ENCODE results near the gene CHRNG. TPM values are rescaled to one million over a fixed set of nuclear protein-coding genes. Genes with fewer than 3 reads are reported as not detected.

The CHRNG gene
- total RNA-seq, 1 donor from 2014 or later, result not detected

DNA sequence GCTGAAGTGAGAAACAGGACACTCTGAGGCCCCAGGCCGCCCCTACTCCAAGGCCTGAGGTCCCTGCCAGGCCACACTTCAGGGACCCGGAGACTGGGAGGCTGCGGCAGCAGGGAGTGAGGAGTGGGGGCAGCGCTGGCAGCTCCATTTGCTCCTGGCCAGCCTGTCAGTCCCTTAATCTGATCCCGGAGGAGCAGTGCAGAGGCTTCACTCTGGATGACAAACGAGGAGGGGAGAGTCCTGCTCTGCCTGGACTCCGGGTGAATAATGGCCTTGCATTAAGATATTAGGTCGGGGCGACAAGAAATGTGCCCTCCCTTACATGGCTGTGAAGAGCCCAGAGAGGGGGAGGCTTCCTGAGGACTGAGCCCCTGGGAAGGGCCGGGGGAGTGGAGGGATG lies 33.6 kb upstream of the CHRNG start:
- DNase-seq (ENCODE audit: low read depth in 2 of 2), result no peak

DNA sequence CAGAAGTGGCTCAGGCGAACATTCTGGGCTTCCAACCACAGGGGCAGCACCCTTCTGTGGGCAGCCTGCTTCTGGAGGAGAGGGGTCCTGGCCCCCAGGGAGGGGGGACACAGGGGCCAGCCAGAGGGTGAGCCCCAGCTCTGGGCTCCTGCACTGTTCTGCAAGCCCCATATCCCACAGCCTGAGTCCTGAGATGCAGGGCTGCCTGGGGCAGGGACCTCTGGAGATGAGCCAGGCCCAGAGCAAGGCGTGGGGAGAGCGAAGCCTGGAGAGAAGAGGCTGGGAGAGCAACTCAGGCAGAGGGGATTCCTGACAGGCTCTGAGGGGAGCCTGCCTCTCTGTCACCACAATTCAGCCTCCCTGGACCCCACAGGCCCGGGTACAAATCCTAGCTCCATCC lies 32.8 kb upstream of the CHRNG start:
- no peak for DNase-seq (ENCODE audit: low read depth in 2 of 2)

DNA sequence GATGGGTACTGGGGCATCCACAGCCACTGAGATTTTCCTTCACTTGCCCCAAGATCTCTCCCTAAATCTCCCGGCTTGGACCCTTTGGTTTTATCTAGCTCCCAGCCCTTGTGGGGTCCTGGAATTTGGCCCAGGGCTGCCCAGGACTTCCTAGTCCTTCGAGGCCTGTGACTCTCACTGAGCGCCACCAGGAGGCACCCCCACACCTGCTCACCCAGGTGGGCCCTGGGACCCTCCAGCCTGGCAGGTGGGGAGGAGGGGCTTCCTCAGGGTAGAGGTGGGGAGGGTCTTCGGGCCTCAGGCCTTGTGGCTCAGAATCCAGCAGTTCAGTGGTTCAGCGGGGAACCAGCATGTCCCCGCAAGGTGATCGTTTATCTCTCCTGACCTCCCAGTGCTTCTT lies 31.2 kb upstream of the CHRNG start:
- no peak for DNase-seq (ENCODE audit: low read depth in 2 of 2)

DNA sequence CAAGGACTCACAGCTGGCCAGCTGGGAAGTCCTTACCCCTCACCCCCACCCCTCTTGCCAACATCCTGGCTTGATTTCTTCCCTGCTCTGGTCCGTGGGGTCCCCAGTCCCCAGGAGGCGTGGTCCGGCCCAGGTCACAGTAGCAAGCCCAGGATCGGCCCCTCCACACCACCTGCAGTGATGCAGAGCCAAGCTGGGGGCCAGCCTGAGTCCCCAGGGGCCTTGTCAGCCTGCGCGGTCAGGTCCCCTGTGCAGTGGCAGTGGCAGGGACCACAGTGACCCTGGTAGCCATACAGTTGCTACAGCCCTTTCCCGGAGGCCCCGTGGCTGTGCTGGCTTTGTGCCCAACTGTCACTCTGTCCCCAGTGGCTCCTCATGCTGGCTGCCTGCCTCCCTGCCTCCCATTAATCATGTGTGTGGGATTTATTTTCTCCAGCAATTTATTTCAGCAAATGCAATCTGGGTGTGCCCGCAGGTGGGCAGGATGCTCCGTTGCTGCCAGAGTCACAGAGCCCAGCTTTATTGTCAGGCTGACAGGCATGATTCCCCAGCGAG lies 28.1 kb upstream of the CHRNG start:
- no peak for DNase-seq (ENCODE audit: low read depth in 2 of 2)

DNA sequence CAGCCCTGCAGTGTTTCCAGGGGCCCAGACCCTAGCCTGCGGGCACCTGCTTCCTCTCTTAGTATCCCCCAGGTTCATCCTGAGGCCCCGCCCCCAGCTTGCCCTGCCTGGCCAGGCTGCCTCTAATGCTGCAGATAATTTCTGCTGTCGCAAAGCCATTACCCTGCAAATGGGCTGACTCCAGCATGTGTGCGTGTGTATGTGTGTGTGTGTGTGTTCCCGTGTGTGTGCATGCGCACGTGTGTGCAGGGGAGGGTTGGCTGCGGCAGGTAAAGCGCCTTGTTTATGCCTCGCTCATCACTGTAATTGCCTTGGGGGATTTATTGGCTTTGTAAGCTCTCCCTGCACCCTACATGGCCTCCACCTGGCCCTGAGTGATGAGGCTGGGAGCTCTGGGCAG lies 26.9 kb upstream of the CHRNG start:
- no peak for DNase-seq (ENCODE audit: low read depth in 2 of 2)

DNA sequence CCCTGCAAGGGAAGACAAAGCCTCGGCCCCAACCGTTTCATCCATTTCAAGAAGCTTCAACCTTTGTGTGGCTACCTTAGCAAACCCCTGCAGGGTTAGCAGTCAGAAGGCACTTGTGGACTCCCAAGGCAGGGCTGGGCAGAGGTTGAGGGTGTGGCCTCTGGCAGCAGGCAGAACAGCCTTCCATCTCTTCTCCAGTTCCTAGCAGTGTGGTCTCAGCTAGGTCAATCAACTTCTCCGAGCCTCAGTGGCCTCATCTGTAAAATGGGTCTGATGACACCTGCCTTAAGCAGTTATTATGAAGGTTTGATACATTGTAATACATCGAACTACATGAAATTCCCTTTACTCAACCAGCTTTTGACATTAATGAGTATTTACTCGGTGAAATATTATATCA lies 26.1 kb upstream of the CHRNG start:
- no peak for DNase-seq (ENCODE audit: low read depth in 2 of 2)

DNA sequence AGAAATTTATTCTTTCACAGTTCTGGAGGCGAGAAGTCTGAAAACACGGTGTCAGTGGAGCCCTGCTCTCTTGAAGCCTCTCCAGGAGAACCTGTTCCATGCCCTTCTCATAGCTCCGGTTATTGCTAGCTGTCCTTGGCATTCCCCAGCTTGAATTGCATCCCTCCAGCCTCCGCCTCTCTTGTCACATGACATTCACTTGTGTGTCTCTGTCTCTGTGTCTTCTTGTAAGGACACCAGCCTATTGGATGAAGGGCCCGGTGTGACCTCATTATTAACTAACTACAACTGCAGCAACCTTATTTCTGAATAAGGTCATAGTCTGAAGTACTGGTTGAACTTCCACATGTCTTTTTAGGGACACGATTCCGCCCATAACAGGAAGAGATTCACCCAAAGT lies 23.9 kb upstream of the CHRNG start:
- no peak for DNase-seq (ENCODE audit: low read depth in 2 of 2)

DNA sequence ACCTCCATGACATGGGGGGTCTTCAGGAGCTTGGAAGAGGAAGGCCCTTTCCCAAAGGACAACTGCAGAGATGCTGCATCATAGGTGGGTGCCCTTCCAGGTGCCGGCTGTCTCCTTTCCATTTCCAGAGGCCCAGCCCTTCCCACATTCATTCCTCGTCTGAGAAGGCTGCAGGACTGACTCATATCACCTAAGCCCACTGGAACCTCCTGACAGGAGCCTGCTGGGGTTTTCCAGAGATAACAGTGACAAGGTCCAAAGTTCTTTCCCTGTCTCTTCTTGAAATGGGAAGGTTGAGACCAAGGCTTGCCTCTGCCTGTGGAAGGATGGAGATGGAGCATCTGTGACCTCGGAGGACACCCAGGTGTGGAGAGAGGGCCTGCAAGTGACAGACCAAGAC lies 22.9 kb upstream of the CHRNG start:
- no peak for DNase-seq (ENCODE audit: low read depth in 2 of 2)

DNA sequence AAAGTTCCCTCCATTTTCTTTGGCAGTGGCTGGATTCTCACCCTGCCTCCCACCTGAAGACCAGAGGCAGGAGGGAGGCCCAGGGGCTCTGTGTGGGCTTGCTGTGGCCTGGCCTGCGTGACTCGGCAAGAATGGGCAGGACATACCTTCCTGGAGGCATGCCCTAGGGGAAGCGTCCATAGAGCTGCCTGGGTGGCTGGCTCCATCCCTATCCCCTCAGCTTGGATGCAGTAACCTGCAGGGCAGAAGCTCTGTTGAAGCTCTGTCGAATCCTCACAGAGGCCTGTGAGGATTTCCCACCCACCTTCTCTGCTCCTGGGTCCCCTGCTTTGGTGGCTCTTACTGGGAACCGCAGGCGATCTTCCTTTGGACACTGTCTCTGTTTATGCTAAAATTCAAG lies 20.6 kb upstream of the CHRNG start:
- no peak for DNase-seq (ENCODE audit: low read depth in 2 of 2)

DNA sequence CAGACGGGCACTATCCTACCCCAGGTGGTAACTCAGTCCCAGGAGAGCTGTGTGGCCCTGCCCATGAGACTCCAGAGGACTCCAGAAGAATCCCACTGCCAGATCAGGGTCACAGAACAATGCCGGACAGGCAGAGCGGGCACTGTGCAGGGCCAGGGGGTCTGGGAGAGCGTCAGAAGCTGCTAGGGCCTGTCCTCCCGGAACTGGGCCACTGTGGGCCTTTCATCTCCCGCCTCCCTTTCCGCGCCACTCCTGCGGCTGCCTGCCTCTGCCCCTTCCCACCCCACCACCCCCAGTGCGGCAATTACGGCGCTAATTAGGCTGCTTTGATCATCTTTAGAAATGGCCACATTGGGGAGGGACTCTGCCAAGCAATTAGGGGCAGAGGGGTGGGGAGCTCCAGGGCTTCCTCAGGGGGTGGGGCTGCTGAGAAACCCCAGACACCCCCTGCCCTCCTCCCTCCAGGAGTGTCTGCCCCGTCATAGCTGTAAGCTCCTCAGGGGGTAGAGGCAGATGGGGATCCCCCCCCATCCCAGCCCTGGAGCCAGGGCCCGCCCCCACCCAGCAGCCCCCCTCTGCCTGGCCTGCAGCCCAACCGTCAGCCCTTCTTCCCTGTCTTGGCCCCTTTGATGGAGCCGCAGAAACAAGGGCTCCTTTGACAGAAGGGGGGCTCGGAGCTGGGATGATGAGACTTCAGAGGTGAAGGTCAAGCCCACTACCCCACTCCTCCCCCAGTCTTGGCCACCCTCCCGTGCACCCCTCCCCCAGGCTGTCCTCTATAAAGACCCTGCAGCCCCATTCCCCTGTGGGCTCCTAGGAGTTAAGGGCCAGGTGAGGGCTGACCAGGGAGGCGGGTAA lies 19.7 kb upstream of the CHRNG start, which contains the start of gene PRSS56:
Gene PRSS56, plus strand, starts transcription at position 808 of the 858 bp plus-strand sequence. CDS start 211 bp downstream, outside the sequence.
- no peak for DNase-seq (ENCODE audit: low read depth in 2 of 2)

DNA sequence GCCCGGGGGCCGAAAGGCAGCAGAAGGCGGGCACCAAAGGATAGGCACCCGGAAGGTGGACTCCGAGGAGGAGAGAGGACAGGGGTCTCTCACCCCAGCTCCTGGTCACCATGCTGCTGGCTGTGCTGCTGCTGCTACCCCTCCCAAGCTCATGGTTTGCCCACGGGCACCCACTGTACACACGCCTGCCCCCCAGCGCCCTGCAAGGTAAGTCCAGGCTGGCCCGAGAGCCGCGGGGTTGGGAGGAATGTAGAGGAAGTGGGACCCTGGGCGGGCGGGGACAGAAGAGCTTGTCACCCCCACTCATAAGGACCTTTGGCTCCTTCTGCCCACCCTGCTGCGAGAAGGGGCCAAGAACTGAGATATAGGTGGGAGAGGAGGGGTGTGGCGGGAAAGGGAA lies 19.0 kb upstream of the CHRNG start:
- DNase-seq (ENCODE audit: low read depth in 2 of 2), result no peak

DNA sequence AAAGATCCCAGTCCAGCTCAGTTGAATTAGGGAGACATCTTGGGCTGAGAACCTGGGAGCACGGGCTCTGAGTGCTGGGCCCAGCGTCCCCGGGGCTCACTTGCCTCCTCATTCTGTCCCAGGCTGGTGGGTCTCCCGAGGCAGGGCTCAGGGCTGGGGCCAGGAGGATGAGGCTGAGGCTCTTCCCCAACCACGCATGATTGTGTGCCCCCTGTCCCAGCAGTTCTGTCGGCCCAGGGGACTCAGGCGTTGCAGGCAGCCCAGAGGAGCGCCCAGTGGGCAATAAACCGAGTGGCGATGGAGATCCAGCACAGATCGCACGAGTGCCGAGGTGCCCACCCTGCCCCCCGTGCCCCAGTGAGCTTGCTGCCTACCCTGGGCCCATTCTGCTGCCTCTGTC lies 18.4 kb upstream of the CHRNG start:
- DNase-seq (ENCODE audit: low read depth in 2 of 2), result no peak

DNA sequence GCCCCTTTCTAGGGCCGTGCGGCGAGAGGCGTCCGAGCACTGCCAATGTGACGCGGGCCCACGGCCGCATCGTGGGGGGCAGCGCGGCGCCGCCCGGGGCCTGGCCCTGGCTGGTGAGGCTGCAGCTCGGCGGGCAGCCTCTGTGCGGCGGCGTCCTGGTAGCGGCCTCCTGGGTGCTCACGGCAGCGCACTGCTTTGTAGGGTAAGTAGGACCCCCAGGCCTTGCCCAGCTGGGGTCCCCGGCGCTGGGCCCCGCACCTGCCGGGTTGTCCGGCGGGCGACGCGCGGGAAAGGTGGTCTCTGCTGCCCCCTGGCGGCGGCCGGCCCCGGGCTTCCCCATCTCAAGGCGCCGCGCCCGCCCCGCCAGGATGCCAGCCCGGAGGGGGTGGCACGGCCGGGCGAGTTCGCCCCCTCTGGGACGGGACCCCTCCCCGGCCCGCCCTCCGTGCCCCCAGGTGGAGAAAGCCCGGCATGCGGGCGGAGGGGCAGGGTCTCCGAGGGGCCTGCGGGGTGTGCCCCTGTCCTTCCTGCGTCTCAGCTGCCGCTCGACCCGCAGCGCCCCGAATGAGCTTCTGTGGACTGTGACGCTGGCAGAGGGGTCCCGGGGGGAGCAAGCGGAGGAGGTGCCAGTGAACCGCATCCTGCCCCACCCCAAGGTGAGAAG lies 17.4 kb upstream of the CHRNG start:
- peak; percentile 31 to 44 for DNase-seq (ENCODE audit: low read depth in 2 of 2)

DNA sequence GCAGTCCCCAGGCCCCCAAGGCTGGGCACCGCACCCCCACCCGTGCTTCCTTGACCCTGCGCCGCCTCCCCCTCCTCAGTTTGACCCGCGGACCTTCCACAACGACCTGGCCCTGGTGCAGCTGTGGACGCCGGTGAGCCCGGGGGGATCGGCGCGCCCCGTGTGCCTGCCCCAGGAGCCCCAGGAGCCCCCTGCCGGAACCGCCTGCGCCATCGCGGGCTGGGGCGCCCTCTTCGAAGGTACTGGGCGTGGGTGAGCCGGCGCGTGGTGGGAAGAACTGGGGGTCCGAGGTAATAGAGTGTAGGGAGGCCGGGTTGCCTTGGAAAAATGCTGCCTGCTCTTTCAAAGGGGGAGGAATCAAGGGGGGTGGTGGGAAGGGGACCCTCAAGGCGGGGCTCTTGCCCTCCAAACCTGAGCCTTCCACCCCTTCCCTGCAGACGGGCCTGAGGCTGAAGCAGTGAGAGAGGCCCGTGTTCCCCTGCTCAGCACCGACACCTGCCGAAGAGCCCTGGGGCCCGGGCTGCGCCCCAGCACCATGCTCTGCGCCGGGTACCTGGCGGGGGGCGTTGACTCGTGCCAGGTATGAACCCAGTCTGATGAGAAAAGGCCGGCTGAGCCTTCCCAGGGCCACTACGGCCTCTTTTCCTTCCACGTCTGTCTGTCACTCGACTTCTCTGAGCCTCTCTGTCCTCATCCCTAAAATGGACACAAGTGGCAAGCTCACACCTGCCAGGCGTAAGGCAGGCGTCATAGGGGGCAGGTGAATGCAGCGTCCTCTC lies 16.7 kb upstream of the CHRNG start:
- DNase-seq (ENCODE audit: low read depth in 2 of 2), result no peak

DNA sequence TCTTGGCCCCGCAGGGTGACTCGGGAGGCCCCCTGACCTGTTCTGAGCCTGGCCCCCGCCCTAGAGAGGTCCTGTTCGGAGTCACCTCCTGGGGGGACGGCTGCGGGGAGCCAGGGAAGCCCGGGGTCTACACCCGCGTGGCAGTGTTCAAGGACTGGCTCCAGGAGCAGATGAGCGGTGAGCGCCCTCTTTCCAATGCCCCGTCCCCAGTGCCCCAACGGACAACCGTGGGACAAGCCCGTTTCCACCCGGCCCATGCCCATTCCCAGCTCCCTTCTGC lies 16.1 kb upstream of the CHRNG start:
- DNase-seq (ENCODE audit: low read depth in 2 of 2), result no peak

DNA sequence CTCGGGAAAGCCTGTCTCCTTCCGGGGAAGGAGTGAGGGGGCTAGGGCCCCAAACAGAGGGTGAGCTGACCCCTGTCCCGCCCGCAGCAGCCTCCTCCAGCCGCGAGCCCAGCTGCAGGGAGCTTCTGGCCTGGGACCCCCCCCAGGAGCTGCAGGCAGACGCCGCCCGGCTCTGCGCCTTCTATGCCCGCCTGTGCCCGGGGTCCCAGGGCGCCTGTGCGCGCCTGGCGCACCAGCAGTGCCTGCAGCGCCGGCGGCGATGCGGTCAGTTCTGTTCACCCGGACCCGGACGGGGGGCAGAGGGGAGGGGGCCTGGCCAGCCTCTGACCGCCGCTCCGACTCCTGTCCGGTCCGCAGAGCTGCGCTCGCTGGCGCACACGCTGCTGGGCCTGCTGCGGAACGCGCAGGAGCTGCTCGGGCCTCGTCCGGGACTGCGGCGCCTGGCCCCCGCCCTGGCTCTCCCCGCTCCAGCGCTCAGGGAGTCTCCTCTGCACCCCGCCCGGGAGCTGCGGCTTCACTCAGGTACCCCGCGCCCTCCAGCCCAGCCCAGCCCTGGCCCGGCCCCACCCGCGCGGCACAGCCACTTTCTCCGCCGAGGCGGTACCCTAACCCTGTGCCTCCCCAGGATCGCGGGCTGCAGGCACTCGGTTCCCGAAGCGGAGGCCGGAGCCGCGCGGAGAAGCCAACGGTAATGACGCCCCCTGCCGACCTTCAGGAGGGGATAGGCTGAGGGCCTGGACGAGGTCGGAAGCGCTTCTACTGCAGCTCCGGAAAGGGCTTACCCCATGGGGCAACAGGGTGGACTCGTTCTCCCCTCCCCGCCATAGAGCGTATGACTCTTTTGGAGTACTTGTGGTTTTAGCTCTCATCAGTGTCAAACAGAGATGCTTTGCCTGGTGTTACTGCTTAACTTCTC lies 15.6 kb upstream of the CHRNG start:
- DNase-seq (ENCODE audit: low read depth in 2 of 2), result peak; percentile 19 to 50

DNA sequence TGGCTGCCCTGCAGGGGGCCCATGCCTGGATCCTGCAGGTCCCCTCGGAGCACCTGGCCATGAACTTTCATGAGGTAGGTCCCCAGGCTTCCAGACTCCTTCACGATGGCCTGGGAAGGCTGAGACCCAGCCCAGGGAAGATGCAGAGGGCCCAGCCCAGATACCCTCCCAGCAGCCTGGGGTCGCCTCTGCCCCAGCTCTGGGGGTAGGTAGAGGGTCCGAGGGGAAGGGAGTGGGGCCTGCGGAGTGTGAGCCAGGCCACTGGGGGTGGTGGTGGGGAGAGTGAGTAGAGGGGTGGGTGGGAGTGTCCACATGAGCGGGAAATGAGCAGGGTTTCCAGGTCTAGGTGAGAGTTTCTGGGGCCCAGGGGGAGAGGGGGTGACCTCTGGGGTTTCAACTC lies 14.7 kb upstream of the CHRNG start:
- no peak for DNase-seq (ENCODE audit: low read depth in 2 of 2)

DNA sequence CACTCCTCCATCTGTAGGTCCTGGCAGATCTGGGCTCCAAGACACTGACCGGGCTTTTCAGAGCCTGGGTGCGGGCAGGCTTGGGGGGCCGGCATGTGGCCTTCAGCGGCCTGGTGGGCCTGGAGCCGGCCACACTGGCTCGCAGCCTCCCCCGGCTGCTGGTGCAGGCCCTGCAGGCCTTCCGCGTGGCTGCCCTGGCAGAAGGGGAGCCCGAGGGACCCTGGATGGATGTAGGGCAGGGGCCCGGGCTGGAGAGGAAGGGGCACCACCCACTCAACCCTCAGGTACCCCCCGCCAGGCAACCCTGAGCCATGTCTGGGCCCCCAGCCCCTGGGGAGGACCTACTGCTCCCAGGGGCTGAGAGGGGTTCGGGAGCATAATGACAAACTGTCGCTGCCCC lies 14.3 kb upstream of the CHRNG start:
- DNase-seq (ENCODE audit: low read depth in 2 of 2), result no peak

DNA sequence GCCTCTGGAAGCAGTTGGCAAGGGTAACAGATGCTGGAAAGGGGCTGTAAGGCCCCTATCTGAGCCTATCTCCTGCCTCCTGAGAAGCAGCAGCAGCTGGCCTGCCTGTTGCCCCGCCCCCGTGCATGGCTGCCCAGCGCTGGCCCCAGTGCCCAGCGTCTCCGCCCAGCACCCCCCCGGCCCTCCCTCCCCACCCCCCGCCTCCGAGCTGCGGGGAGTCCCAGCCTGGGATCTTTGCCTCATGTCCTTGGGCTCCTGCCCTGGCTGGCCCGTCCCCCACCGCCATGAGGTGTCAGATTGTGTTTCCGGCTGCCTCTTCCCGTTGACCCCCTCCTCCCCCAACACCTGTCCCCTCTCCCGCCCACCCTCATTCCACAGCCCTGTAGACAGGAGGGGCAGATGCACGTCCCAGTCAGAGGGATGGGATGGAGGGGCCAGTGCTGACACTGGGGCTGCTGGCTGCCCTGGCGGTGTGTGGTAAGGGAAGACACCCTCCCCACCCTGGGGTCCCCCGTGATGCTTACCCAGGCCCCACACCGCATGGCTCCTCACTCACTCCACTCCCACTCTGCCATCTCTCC lies 13.6 kb upstream of the CHRNG start, which contains the start of gene CHRND:
Gene CHRND, plus strand, starts transcription at position 370 of the 581 bp plus-strand sequence. Its CDS starts 56 bp downstream, at position 426.
- DNase-seq (ENCODE audit: low read depth in 2 of 2), result no peak

DNA sequence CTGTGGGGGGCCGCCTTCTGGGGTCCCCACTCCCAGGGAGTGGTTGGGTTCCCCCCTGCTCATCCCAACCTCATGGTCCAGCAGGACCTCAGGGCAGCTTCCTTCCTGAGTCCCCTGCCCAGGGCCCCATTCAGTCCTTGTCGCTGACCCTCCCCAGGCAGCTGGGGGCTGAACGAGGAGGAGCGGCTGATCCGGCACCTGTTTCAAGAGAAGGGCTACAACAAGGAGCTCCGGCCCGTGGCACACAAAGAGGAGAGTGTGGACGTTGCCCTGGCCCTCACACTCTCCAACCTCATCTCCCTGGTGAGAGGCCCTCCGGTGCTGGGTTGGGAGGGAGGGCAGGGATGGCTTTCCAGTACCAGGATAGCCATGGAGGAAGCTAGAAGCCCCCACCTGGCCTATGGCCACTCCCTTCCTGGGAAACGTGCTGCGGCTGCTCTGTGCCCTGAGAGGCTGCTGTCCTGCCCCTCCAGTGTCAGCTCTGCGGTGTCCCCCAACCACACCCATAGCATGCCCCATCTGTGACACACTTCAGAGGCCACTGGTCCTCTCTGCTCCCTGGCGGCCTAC lies 13.0 kb upstream of the CHRNG start:
- DNase-seq (ENCODE audit: low read depth in 2 of 2), result no peak
